GM18526 (cell line): ENCODE measurements around the gene USH2A.

Experiments used
- POLR2A ChIP-seq: IDR thresholded peaks from 3 replicates; pipeline ENCODE4 v1.6.1; 2011; ENCODE audit not compliant: insufficient read length; ENCODE audit errors: extremely low read depth

USH2A gene

GRCh38 chr1:216032961-216033614 lies 390.2 kb downstream of the USH2A start:
- TF ChIP-seq POLR2A: no peak

GRCh38 chr1:216032284-216032683 lies 391.0 kb downstream of the USH2A start:
- TF ChIP-seq POLR2A: no peak

GRCh38 chr1:216028631-216029030 lies 394.6 kb downstream of the USH2A start:
- TF ChIP-seq POLR2A: no peak

- TF ChIP-seq POLR2A: no peak
Observed at GRCh38 chr1:216024546-216024945, 398.7 kb downstream of the USH2A start.

GRCh38 chr1:216020743-216021345 lies 402.4 kb downstream of the USH2A start:
- TF ChIP-seq POLR2A: no peak

GRCh38 chr1:216015116-216015515 lies 408.1 kb downstream of the USH2A start:
- no peak for TF ChIP-seq POLR2A

GRCh38 chr1:216014086-216014485 lies 409.2 kb downstream of the USH2A start:
- TF ChIP-seq POLR2A: no peak

- no peak for TF ChIP-seq POLR2A
Observed at GRCh38 chr1:216005916-216006315, 417.3 kb downstream of the USH2A start.

- no peak for TF ChIP-seq POLR2A
Observed at GRCh38 chr1:215992620-215993019, 430.6 kb downstream of the USH2A start.

GRCh38 chr1:215987092-215987875 lies 436.0 kb downstream of the USH2A start:
- TF ChIP-seq POLR2A: no peak

GRCh38 chr1:215986401-215986800 lies 436.8 kb downstream of the USH2A start:
- TF ChIP-seq POLR2A: no peak

- TF ChIP-seq POLR2A: no peak
Observed at GRCh38 chr1:215983680-215984079, 439.6 kb downstream of the USH2A start.

- no peak for TF ChIP-seq POLR2A
Observed at GRCh38 chr1:215971793-215972441, 451.3 kb downstream of the USH2A start.

- no peak for TF ChIP-seq POLR2A
Observed at GRCh38 chr1:215970406-215970805, 452.8 kb downstream of the USH2A start.

- TF ChIP-seq POLR2A: no peak
Observed at GRCh38 chr1:215963621-215964020, 459.6 kb downstream of the USH2A start.

GRCh38 chr1:215963040-215963439 lies 460.2 kb downstream of the USH2A start:
- TF ChIP-seq POLR2A: no peak
